Natural killer cell (primary cell): Measurements from ENCODE around the gene PCDHB8. TPM values are rescaled to one million over a fixed set of nuclear protein-coding genes. Genes with fewer than 3 reads are reported as not detected.
"Not testable (repeated sequence)": the region's sequence is repeated elsewhere in the genome, so short reads cannot be mapped to it uniquely, and the experiment has no call there.

Source experiments
- ATAC-seq, 3 donors: fragments of 150-1000 bp in 2 of 3; fragments of 200-7000 bp in 1 of 3; cut with Tn5 transposase; 1 replicate in 1 of 3; 2 replicates in 2 of 3; pipeline ENCODE4 v1.10.0; 2021; ENCODE audit warnings: mild to moderate bottlenecking in 2 of 3, moderate library complexity in 2 of 3
- DNase-seq, 2 donors: peaks; one replicate each; pipeline versions ENCODE4 v3.0.0 to v3.0.0-alpha.2; 2013 to 2021; ENCODE audit warnings: mixed read lengths in 1 of 2
- H3K27ac ChIP-seq: one replicate; pipeline ENCODE4 v1.5.1; 2013; ENCODE audit warnings: mild to moderate bottlenecking, low read length
- H3K27me3 ChIP-seq: one replicate; pipeline ENCODE4 v1.6.1; 2013; ENCODE audit warnings: low read length; ENCODE audit not compliant: control insufficient read depth, insufficient read depth
- H3K36me3 ChIP-seq: one replicate; pipeline ENCODE4 v1.6.1; 2013; ENCODE audit warnings: low read length; ENCODE audit not compliant: control insufficient read depth, insufficient read depth
- H3K4me1 ChIP-seq: one replicate; pipeline ENCODE4 v1.6.1; 2013; ENCODE audit warnings: low read length; ENCODE audit not compliant: control insufficient read depth, insufficient read depth
- H3K4me3 ChIP-seq: one replicate; pipeline ENCODE4 v1.5.1; 2013; ENCODE audit warnings: low read length
- H3K9me3 ChIP-seq: one replicate; pipeline ENCODE4 v1.6.1; 2013; ENCODE audit warnings: low read length; ENCODE audit not compliant: control insufficient read depth, insufficient read depth
- H3K27ac Mint-ChIP-seq, 2 donors: one replicate each; pipeline ENCODE4 v1.8.0; 2022; ENCODE audit warnings: mild to moderate bottlenecking in 2 of 2, mixed read lengths in 2 of 2, moderate library complexity in 1 of 2
- H3K27me3 Mint-ChIP-seq, 2 donors: one replicate each; pipeline ENCODE4 v1.8.0; 2022; ENCODE audit warnings: low read depth in 2 of 2, mixed read lengths in 2 of 2
- H3K36me3 Mint-ChIP-seq: one replicate; pipeline ENCODE4 v1.8.0; 2022; ENCODE audit warnings: mixed read lengths
- H3K4me1 Mint-ChIP-seq, 2 donors: one replicate each; pipeline ENCODE4 v1.8.0; 2022; ENCODE audit warnings: mixed read lengths in 2 of 2
- H3K4me3 Mint-ChIP-seq: one replicate; pipeline ENCODE4 v1.8.0; 2022; ENCODE audit warnings: mild to moderate bottlenecking, moderate library complexity, mixed read lengths
- H3K9me3 Mint-ChIP-seq, 2 donors: one replicate each; pipeline ENCODE4 v1.8.0; 2022; ENCODE audit warnings: mixed read lengths in 2 of 2
- WGBS: methylation state at CpG from one replicate; pipeline ENCODE4 v1.1.7; 2013; ENCODE audit warnings: missing lambda C conversion rate; ENCODE audit not compliant: insufficient coverage; 5-methylcytosine and 5-hydroxymethylcytosine counted together
- intact Hi-C: fragments of 100-400 bp; cut with micrococcal nuclease; formaldehyde crosslinking; loops from one replicate; pipeline ENCODE4 v1.14.2; 2022
- total RNA-seq, 4 donors: library from RNA; stranded (reverse); fragments of 120-200 nt in 1 of 4; gene quantifications; one replicate each; pipeline versions ENCODE4 v1.2.3 to v1.2.4, GENCODE V29; 2013 to 2022
- TF ChIP-seq, protein P1 (sequence below): fragments of 200-600 bp; IDR thresholded peaks from one replicate; pipeline ENCODE4 v1.8.0; 2022; ENCODE audit warnings: antibody characterized with exemption

Gene PCDHB8
- total RNA-seq, 3 donors from 2014 or later (not counting 1 experiment from before 2014, with no cell fraction given) = not detected

GRCh38 chr5:141149812-141150211 is 27.8 kb upstream of the PCDHB8 start, which contains the start of gene PCDHB6:
TSS of gene PCDHB6 (plus strand) at chr5:141150057. CDS start at chr5:141150258, 201 bp downstream.
- H3K36me3 ChIP-seq = no peaks in the 10 kb centered on the region
- H3K4me1 Mint-ChIP-seq = peaks cover 0 to 4% of the 10 kb centered on the region in 2 donors
- ATAC-seq (no peak), DNase-seq (peak in 1 of 2 donors; percentile 19)
- no peak within 1 kb of the TSS for H3K27ac Mint-ChIP-seq
- WGBS = 21% methylated on average over 18 of the region's 18 CpGs
- peaks cover 3 to 8% of the 10 kb centered on the region in 2 donors for H3K9me3 Mint-ChIP-seq
- H3K9me3 ChIP-seq = peaks cover 4% of the 10 kb centered on the region
- no peak within 1 kb of the TSS for H3K27ac ChIP-seq
- H3K36me3 Mint-ChIP-seq = peaks cover 16% of the 10 kb centered on the region
- H3K4me1 ChIP-seq = no peaks in the 10 kb centered on the region
- peaks cover 0 to 10% of the 10 kb centered on the region in 2 donors for H3K27me3 Mint-ChIP-seq
- intact Hi-C loops = no loop called here
- H3K27me3 ChIP-seq = peaks cover 4% of the 10 kb centered on the region
- H3K4me3 Mint-ChIP-seq = no peak within 1 kb of the TSS
- TF ChIP-seq, protein P1, sequence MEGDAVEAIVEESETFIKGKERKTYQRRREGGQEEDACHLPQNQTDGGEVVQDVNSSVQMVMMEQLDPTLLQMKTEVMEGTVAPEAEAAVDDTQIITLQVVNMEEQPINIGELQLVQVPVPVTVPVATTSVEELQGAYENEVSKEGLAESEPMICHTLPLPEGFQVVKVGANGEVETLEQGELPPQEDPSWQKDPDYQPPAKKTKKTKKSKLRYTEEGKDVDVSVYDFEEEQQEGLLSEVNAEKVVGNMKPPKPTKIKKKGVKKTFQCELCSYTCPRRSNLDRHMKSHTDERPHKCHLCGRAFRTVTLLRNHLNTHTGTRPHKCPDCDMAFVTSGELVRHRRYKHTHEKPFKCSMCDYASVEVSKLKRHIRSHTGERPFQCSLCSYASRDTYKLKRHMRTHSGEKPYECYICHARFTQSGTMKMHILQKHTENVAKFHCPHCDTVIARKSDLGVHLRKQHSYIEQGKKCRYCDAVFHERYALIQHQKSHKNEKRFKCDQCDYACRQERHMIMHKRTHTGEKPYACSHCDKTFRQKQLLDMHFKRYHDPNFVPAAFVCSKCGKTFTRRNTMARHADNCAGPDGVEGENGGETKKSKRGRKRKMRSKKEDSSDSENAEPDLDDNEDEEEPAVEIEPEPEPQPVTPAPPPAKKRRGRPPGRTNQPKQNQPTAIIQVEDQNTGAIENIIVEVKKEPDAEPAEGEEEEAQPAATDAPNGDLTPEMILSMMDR = no peak
- H3K4me3 ChIP-seq = no peak within 1 kb of the TSS

GRCh38 chr5:141150224-141150992 is 27.2 kb upstream of the PCDHB8 start:
- intact Hi-C loops = no loop called here
- peaks cover 0 to 4% of the 10 kb centered on the region in 2 donors for H3K4me1 Mint-ChIP-seq
- peaks cover 3 to 8% of the 10 kb centered on the region in 2 donors for H3K9me3 Mint-ChIP-seq
- no peak overlapping the region for H3K4me3 Mint-ChIP-seq
- H3K4me3 ChIP-seq = no peak overlapping the region
- no peak overlapping the region for H3K27ac ChIP-seq
- peaks cover 0 to 10% of the 10 kb centered on the region in 2 donors for H3K27me3 Mint-ChIP-seq
- peaks cover 4% of the 10 kb centered on the region for H3K9me3 ChIP-seq
- 48% methylated on average over 33 of the region's 33 CpGs for WGBS
- ATAC-seq (no peak), DNase-seq (no peak)
- H3K27ac Mint-ChIP-seq = no peak overlapping the region
- TF ChIP-seq, protein P1 = no peak
- peaks cover 16% of the 10 kb centered on the region for H3K36me3 Mint-ChIP-seq
- H3K4me1 ChIP-seq = no peaks in the 10 kb centered on the region
- H3K36me3 ChIP-seq = no peaks in the 10 kb centered on the region
- H3K27me3 ChIP-seq = peaks cover 4% of the 10 kb centered on the region

GRCh38 chr5:141150993-141151325 is 26.6 kb upstream of the PCDHB8 start:
- Mint-ChIP-seq H3K4me3 (no peak overlapping the region), H3K4me1 (peaks cover 0 to 4% of the 10 kb centered on the region in 2 donors)

GRCh38 chr5:141151632-141152031 is 26.0 kb upstream of the PCDHB8 start:
- 42% methylated on average over 30 of the region's 41 CpGs for WGBS
- ATAC-seq, intact Hi-C loops, H3K4me1 ChIP-seq, H3K9me3 Mint-ChIP-seq, H3K27ac Mint-ChIP-seq, H3K36me3 ChIP-seq, H3K27ac ChIP-seq, H3K27me3 ChIP-seq, H3K4me3 ChIP-seq, H3K4me3 Mint-ChIP-seq, DNase-seq, H3K4me1 Mint-ChIP-seq: not testable (repeated sequence)
- Mint-ChIP-seq H3K36me3 (peaks cover 26% of the 10 kb centered on the region), H3K27me3 (peaks cover 0 to 20% of the 10 kb centered on the region in 2 donors)
- peaks cover 12% of the 10 kb centered on the region for H3K9me3 ChIP-seq

More at GRCh38 chr5:141150993-141151325, 26.6 kb upstream of the PCDHB8 start:
- Histone ChIP-seq H3K9me3 (peaks cover 8% of the 10 kb centered on the region), H3K4me3 (no peak overlapping the region), H3K36me3 (no peaks in the 10 kb centered on the region), H3K27ac (no peak overlapping the region), H3K27me3 (peaks cover 4% of the 10 kb centered on the region), H3K4me1 (no peaks in the 10 kb centered on the region)
- Mint-ChIP-seq H3K27me3 (peaks cover 0 to 13% of the 10 kb centered on the region in 2 donors), H3K36me3 (peaks cover 20% of the 10 kb centered on the region), H3K27ac (no peak overlapping the region), H3K9me3 (peaks cover 3 to 8% of the 10 kb centered on the region in 2 donors)
- ATAC-seq (no peak), DNase-seq (no peak)
- TF ChIP-seq, protein P1 = no peak
- intact Hi-C loops = no loop called here
- 43% methylated on average over 13 of the region's 13 CpGs for WGBS

DNA sequence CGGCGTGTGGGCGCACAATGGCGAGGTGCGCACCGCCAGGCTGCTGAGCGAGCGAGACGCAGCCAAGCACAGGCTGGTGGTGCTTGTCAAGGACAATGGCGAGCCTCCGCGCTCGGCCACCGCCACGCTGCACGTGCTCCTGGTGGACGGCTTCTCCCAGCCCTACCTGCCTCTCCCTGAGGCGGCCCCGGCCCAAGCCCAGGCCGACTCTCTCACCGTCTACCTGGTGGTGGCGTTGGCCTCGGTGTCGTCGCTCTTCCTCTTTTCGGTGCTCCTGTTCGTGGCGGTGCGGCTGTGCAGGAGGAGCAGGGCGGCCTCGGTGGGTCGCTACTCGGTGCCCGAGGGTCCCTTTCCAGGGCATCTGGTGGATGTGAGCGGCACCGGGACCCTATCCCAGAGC is 25.5 kb upstream of the PCDHB8 start:
- H3K27me3 ChIP-seq, H3K27ac ChIP-seq, H3K27ac Mint-ChIP-seq, DNase-seq, H3K4me3 ChIP-seq, intact Hi-C loops, H3K36me3 ChIP-seq, H3K4me3 Mint-ChIP-seq, H3K4me1 ChIP-seq, H3K4me1 Mint-ChIP-seq, H3K9me3 Mint-ChIP-seq, ATAC-seq: not testable (repeated sequence)
- peaks cover 30% of the 10 kb centered on the region for H3K36me3 Mint-ChIP-seq
- peaks cover 0 to 22% of the 10 kb centered on the region in 2 donors for H3K27me3 Mint-ChIP-seq
- H3K9me3 ChIP-seq = peaks cover 16% of the 10 kb centered on the region
- WGBS = 38% methylated on average over 33 of the region's 36 CpGs
